Vagina (tissue), 2 donors: ENCODE data around the gene ADGRF1.

Experiments
- CTCF ChIP-seq, 3 experiments: fragments of 450-650 bp in 2 of 3; fragments of 200-600 bp in 1 of 3; sonication (generic) in 1 of 3; IDR thresholded peaks; one replicate each; pipeline ENCODE4 v1.5.1; 2017 to 2019; ENCODE audit warnings: antibody characterized with exemption in 3 of 3, mild to moderate bottlenecking in 2 of 3, moderate library complexity in 2 of 3
- POLR2A ChIP-seq, 2 donors: fragments of 450-650 bp; IDR thresholded peaks; one replicate each; pipeline ENCODE4 v1.6.1; 2017; ENCODE audit warnings: antibody characterized with exemption in 2 of 2, mild to moderate bottlenecking in 2 of 2, moderate library complexity in 2 of 2
- POLR2AphosphoS5 ChIP-seq, 2 donors: sonication (generic); formaldehyde crosslinking; IDR thresholded peaks; one replicate each; pipeline ENCODE4 v1.9.0; 2017; ENCODE audit warnings: antibody characterized with exemption in 2 of 2, mild to moderate bottlenecking in 2 of 2, low read depth in 1 of 2; ENCODE audit not compliant: insufficient read depth in 1 of 2

- TF ChIP-seq POLR2A (IDR thresholded peaks at IDR 0.05) (no peak), CTCF (IDR thresholded peaks at IDR 0.05) (no peak), POLR2AphosphoS5 (IDR thresholded peaks at IDR 0.05; ENCODE audit: insufficient read depth in 1 of 2, low read depth in 1 of 2) (no peak)
Observed at GRCh38 chr6:46972531-46972930, 69.6 kb downstream of the ADGRF1 start.
